Keratinocyte (primary cell): ENCODE measurements around the gene HOXC4. TPM values are rescaled to one million over a fixed set of nuclear protein-coding genes. Genes with fewer than 3 reads are reported as not detected.

Experiments used
- DNase-seq: peaks from one replicate; pipeline ENCODE4 v3.0.0-alpha.2; 2011; ENCODE audit warnings: low read depth, missing footprints, low spot score
- FAIRE-seq: peaks from 2 replicates; lab custom pipeline; 2011; peaks lifted over from hg19 to GRCh38; lab: Jason Lieb, UNC
- H2AFZ ChIP-seq: 2 replicates; pipeline ENCODE4 v1.6.0; 2012; ENCODE audit warnings: low read length, control low read depth, inconsistent platforms; ENCODE audit not compliant: control insufficient read depth
- H3K27ac ChIP-seq: 2 replicates; pipeline ENCODE4 v1.5.1; 2011; ENCODE audit warnings: low read length; ENCODE audit not compliant: control insufficient read depth, insufficient read depth
- H3K27me3 ChIP-seq: 3 replicates; pipeline ENCODE4 v1.6.0; 2011; ENCODE audit warnings: low read length; ENCODE audit not compliant: control insufficient read depth, insufficient read depth; ENCODE audit errors: extremely low read depth
- H3K36me3 ChIP-seq, 2 experiments: 2 replicates in 1 of 2; 3 replicates in 1 of 2; pipeline ENCODE4 v1.5.1; 2011; ENCODE audit warnings: low read length in 2 of 2, mild to moderate bottlenecking in 1 of 2; ENCODE audit not compliant: control insufficient read depth in 2 of 2, insufficient read depth in 2 of 2; ENCODE audit errors: extremely low read depth in 1 of 2
- H3K4me1 ChIP-seq: 3 replicates; pipeline ENCODE4 v1.5.1; 2011; ENCODE audit warnings: low read length; ENCODE audit not compliant: control insufficient read depth, insufficient read depth; ENCODE audit errors: extremely low read depth
- H3K4me2 ChIP-seq: 3 replicates; pipeline ENCODE4 v1.6.0; 2011; ENCODE audit warnings: low read depth, low read length; ENCODE audit not compliant: control insufficient read depth, insufficient read depth; ENCODE audit errors: extremely low read depth
- H3K4me3 ChIP-seq, 3 experiments: fragments of 200-600 bp in 1 of 3; sonication (generic) in 1 of 3; 2 replicates in 2 of 3; 3 replicates in 1 of 3; pipeline ENCODE4 v1.5.1; 2011 to 2016; ENCODE audit warnings: low read length in 3 of 3, mild to moderate bottlenecking in 3 of 3, control low read depth in 2 of 3, inconsistent platforms in 1 of 3, low read depth in 1 of 3, mixed read lengths in 1 of 3, mixed run types in 1 of 3, moderate library complexity in 1 of 3; ENCODE audit not compliant: control insufficient read depth in 2 of 3, insufficient read depth in 2 of 3; ENCODE audit errors: extremely low read depth in 1 of 3
- H3K79me2 ChIP-seq: 2 replicates; pipeline ENCODE4 v1.6.0; 2012; ENCODE audit warnings: low read length; ENCODE audit not compliant: control insufficient read depth, insufficient read depth
- H3K9ac ChIP-seq: 3 replicates; pipeline ENCODE4 v1.6.0; 2011; ENCODE audit warnings: low read length; ENCODE audit not compliant: control insufficient read depth, insufficient read depth; ENCODE audit errors: extremely low read depth
- H3K9me1 ChIP-seq: 3 replicates; pipeline ENCODE4 v1.6.0; 2011; ENCODE audit warnings: low read length; ENCODE audit not compliant: control insufficient read depth, insufficient read depth; ENCODE audit errors: extremely low read depth
- H3K9me3 ChIP-seq: 2 replicates; pipeline ENCODE4 v1.5.1; 2012; ENCODE audit warnings: low read depth, low read length; ENCODE audit not compliant: control insufficient read depth
- H4K20me1 ChIP-seq: 3 replicates; pipeline ENCODE4 v1.6.0; 2011; ENCODE audit warnings: low read length; ENCODE audit not compliant: control insufficient read depth, insufficient read depth; ENCODE audit errors: extremely low read depth
- CTCF ChIP-seq, 3 experiments: IDR thresholded peaks in 1 of 3; conservative IDR thresholded peaks in 1 of 3; optimal IDR thresholded peaks in 1 of 3; 2 replicates in 2 of 3; 3 replicates in 1 of 3; pipeline versions ENCODE3 to v1.5.1; 2011; ENCODE audit warnings: low read length in 3 of 3, mild to moderate bottlenecking in 3 of 3, moderate library complexity in 2 of 3, control low read depth in 1 of 3, inconsistent platforms in 1 of 3; ENCODE audit not compliant: insufficient read depth in 2 of 3; ENCODE audit errors: extremely low read depth in 1 of 3
- EZH2 ChIP-seq: IDR thresholded peaks from one replicate; pipeline ENCODE4 v1.6.1; 2012; ENCODE audit warnings: inconsistent platforms, mild to moderate bottlenecking, low read length, moderate library complexity
- dilution Hi-C: fragments of 300-500 bp; cut with MboI; formaldehyde crosslinking; loops from one replicate; pipeline ENCODE4 v1.7.0; 2020; ENCODE audit warnings: low sequenced_read_pairs; ENCODE audit not compliant: extremely low pct_ligation_motif_present
- polyA plus RNA-seq, 5 experiments: library from polyadenylated mRNA; depleted of rRNA in 3 of 5; stranded (reverse) in 3 of 5; stranded (forward) in 1 of 5; unstranded in 1 of 5; fragments of >200 nt; gene quantifications; 1 replicate in 1 of 5; 2 replicates in 3 of 5; 3 replicates in 1 of 5; pipeline versions ENCODE4 v1.2.1 to v1.2.3, GENCODE V29; 2011 to 2012; ENCODE audit warnings: missing spikeins in 2 of 5, low read depth in 1 of 5, low replicate concordance in 1 of 5

Gene HOXC4
- polyA plus RNA-seq, 1 donor (not counting 4 experiments of a cell fraction or from before 2014, with no cell fraction given): 1.8 TPM

- Histone ChIP-seq H3K4me3 (peak overlapping the region; percentile 56 to 95 (median 74)), H3K4me2 (peak overlapping the region; percentile 96), H3K27me3 (no peaks in the 10 kb centered on the region), H4K20me1 (no peaks in the 10 kb centered on the region), H3K9me1 (no peaks in the 10 kb centered on the region), H2AFZ (peak overlapping the region; percentile 37), H3K4me1 (peaks cover 60% of the 10 kb centered on the region), H3K36me3 (no peaks in the 10 kb centered on the region), H3K9me3 (no peaks in the 10 kb centered on the region), H3K27ac (peak overlapping the region; percentile 98), H3K79me2 (peaks cover 71% of the 10 kb centered on the region), H3K9ac (peak overlapping the region; percentile 98)
- dilution Hi-C loops: no loop called here
- FAIRE-seq (no peak), DNase-seq (no peak)
- TF ChIP-seq EZH2 (no peak), CTCF (optimal IDR thresholded peaks at IDR 0.05 in 1 of 3, IDR thresholded peaks at IDR 0.05 in 1 of 3, conservative IDR thresholded peaks at IDR 0.05 in 1 of 3; ENCODE audit: extremely low read depth in 1 of 3, insufficient read depth in 2 of 3, low read length in 3 of 3) (no peak)
Measured at GRCh38 chr12:54019091-54019811, 34.4 kb upstream of the HOXC4 start.

GRCh38 chr12:54019924-54020590 lies 33.6 kb upstream of the HOXC4 start:
- dilution Hi-C loops: no loop called here
- H3K9me1 ChIP-seq: no peaks in the 10 kb centered on the region
- H2AFZ ChIP-seq: no peak overlapping the region
- H3K4me2 ChIP-seq: peak overlapping the region; percentile 96
- no peaks in the 10 kb centered on the region for H3K36me3 ChIP-seq
- H3K79me2 ChIP-seq: peaks cover 77% of the 10 kb centered on the region
- FAIRE-seq (no peak), DNase-seq (no peak)
- H3K27ac ChIP-seq: peak overlapping the region; percentile 98
- peaks cover 64% of the 10 kb centered on the region for H3K4me1 ChIP-seq
- no peaks in the 10 kb centered on the region for H3K27me3 ChIP-seq
- H3K9me3 ChIP-seq: no peaks in the 10 kb centered on the region
- peak overlapping the region in 2 of 3 experiments; percentile 74 to 82 for H3K4me3 ChIP-seq
- TF ChIP-seq CTCF (optimal IDR thresholded peaks at IDR 0.05 in 1 of 3, IDR thresholded peaks at IDR 0.05 in 1 of 3, conservative IDR thresholded peaks at IDR 0.05 in 1 of 3; ENCODE audit: extremely low read depth in 1 of 3, insufficient read depth in 2 of 3, low read length in 3 of 3) (no peak), EZH2 (no peak)
- H4K20me1 ChIP-seq: no peaks in the 10 kb centered on the region
- H3K9ac ChIP-seq: peak overlapping the region; percentile 98
